ENCODE measurements around the gene NKX2-8. TPM values are rescaled to one million over a fixed set of nuclear protein-coding genes. Genes with fewer than 3 reads are reported as not detected.

The NKX2-8 gene
- total RNA-seq, result not detected in 2 replicates

DNA sequence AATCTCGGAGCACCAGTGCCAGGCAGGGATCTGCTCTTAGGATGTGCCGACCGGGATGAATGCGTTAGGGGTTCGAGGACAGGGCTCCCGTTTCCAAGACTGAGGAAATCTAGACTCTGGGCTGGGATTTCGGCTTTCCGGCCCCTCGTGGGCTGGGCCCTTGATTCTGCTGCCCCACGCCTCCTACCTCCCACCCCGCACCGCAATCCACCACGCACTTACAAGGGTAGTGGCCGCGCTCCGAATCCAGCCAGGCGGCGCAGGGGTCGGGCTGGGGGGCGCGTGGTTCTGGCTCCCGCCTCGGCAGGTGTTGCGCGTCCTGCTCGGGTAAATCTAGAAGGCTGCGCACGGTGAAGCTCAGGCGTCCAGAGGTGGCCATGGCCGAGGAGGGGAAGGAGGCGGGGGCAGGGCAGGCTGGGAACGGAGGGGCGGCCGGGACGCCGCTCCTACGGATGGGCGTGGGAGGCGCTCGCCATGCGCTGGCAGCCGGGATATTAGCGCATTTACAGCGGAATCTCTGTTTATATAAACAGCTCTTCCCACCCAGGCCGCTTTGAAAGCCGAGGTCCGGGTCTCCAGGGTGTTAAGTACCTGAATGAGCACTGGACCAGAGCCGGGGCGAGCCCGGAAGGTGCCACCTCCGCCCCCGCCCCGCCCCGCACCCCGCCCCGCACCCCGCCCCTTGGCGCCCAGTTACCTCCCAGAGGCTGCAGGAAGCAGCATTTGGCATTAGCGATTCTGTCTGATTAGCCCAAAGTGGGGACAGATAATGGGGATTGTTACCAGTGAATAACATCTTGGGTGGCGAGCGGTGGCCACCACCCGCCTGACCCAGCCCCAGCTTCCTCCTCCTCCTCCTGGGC is at the start of gene NKX2-8:
Gene NKX2-8 (minus strand): TSS at position 604 of the 863 bp plus-strand sequence. CDS start 225 bp downstream, at position 379.

Other genes starting within 250 kb of the NKX2-8 start
- not detected in 2 replicates for gene NKX2-1, start 62.4 kb downstream of the NKX2-8 start, total RNA-seq
- not detected in 2 replicates for gene PAX9, start 79.2 kb upstream of the NKX2-8 start, total RNA-seq

Data from epithelial cell of umbilical artery (primary cell).